ENCODE data around the gene GLIS2.

The GLIS2 gene
- 0 to 0.42 reads per million in 2 donors for total RNA-seq

GRCh38 chr16:4315186-4316107, at the start of gene GLIS2:
Gene GLIS2, plus strand, starts transcription at chr16:4316067. Its CDS starts 16,214 bp downstream, at chr16:4332281.
- peak; percentile 32 for DNase-seq

GRCh38 chr16:4266372-4266771, 49.5 kb upstream of the GLIS2 start:
- no peak for DNase-seq

- DNase-seq: no peak
Observed at GRCh38 chr16:4270091-4270490, 45.8 kb upstream of the GLIS2 start.

- no peak for DNase-seq
Observed at GRCh38 chr16:4270595-4270994, 45.3 kb upstream of the GLIS2 start.

DNA sequence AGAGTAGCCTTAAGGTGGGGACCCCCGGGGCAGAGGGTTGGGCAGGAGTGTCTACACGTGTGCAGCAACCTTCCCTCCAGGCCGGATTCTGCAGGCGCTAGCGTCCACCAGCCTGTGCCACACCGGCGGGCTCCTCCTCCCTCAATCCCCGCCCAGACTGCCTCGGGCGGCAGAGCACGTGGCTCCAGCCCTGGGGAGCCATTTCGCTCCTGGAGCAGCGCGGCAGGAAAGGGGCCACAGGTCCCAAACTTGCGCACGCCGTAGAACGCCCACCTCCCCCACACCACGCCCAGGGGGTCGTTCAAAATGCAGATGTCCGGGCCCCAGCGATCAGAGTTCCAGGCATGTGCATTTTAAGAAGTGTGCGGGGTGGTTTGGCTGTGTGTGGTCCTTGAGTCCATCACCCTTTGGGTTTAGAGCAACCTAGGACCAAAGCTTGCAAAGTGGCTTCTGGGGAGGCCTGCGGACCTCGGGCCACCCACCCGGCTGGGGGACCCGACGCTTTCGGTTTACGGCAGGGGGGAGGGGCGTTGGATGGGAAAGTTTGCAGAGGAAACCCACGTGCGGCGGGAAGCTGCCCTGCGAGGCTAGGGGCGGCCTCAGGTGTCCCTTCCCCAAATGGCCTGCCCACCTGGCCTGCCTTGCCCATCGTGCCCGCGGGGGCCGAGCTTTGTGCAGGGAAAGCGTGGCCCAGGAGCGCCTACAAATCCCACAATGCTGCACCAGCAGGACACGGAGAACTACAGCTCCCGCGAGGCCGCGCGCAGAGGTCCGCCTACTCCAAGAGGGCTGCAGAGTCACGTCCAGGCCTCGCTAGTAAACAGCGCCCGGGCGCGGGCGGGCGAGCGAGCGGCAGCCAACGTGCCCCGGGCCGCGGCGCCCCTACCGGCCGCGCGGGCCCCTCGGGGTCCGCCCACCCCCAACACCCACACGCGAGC, 44.4 kb upstream of the GLIS2 start:
- DNase-seq: peak; percentile 80

DNA sequence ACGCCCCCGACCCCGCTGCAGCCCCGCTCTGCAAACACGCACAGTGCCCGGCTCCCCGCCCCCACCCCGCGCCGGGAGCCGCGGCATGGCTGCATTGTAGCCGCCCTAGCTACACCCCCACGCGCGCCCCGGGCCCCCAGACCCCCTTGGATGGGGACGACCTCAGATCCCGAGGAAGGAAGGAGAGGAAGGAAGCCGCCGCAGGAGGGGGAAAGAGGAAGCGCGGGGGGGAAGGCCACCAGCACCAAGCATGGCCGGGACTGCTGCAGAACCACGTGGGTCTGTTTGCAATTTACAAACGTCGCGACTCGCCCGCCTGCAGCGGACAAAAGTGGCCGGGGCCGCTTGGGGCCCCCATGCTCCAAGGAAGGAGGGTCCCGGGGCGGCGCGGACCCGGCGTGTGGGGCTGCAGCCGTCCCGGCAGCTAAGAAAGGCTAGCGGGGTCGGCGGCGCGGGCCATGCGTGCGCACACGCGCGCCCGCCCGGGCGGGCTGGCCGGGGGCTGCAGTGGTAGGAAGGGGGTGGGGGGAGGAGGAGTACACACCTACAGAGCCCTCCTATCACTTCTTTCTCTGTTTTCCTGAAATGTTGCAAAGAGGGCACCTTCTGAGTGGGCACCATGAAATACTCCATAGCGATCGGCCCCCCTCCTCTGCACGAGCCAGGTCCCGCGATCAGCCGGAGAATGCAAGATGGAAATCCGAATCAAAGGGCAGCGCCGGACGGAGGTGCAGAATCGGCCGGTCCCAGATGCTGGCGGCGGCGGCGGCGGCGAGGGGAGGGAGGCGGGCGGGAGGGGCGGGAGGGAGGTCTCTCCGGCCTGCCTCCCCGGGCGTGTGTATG, 43.5 kb upstream of the GLIS2 start:
- no peak for DNase-seq

DNA sequence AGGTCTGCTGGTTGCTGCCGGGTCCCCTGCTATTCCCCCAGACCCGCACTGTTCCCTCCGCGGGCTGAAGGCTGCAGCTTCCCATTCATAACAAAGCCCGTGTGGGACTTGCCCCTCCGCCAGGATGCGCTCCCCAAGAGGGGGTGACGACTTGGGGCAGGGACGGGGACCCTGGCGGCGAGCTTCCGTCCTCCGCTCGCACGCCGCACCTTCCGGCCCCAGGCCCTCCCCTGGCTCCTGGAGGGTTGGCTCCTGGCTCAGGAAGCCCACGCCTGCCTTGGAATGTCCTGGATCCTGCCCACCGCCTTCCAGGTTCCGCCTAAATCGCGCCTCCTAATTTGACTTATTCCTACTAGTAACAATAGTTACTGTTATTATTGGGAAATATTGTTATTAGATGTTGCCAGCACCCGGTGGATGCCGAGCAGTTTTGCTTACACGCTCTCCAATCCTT, 42.0 kb upstream of the GLIS2 start:
- DNase-seq: peak; percentile 23

DNA sequence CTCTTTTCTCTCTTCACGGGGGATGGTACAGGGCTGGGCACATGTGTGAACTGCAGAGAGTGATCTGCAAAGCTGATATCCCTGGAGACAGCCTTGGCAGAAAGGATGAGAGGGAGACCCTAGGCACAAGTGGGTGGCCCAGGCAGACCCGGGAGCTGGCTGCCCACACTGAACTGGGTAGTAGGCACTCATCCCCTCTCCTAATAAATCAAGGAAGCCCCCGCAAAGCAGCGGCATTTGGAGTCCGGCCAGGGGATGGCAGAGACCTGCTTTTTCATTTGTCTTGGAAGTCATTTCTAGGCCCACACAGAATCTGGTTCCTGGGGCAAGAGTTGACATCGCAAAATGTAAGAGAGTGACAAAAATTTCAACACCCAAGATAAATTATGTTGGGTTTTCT, 40.0 kb upstream of the GLIS2 start:
- no peak for DNase-seq

- no peak for DNase-seq
Observed at GRCh38 chr16:4277987-4278513, 37.8 kb upstream of the GLIS2 start.

GRCh38 chr16:4280625-4281024, 35.2 kb upstream of the GLIS2 start:
- DNase-seq: no peak

DNA sequence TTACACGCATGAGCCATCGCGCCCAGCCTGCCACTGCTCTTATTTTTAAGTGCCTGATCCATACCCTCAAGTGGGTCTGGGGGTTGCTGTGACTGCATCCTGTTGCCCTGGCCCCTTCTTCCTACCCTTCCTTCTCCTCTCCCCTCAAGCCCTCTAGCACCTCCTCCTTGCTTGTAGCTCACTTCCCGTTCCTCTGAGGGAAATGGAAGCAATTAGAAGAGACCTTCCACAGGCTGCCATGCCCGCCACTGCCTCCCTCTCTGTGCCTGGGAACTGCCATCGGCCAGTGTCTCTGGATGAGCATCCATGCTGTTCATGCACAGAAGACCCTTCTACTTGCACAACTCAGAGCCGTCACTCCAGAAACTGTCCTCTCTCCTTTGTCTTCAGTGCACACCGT, 32.4 kb upstream of the GLIS2 start:
- DNase-seq: no peak

GRCh38 chr16:4283939-4284338, 31.9 kb upstream of the GLIS2 start:
- no peak for DNase-seq

GRCh38 chr16:4285167-4285566, 30.7 kb upstream of the GLIS2 start:
- DNase-seq: no peak

- DNase-seq: peak; percentile 84
Observed at GRCh38 chr16:4288148-4288921, 27.5 kb upstream of the GLIS2 start.

- no peak for DNase-seq
Observed at GRCh38 chr16:4290236-4290830, 25.5 kb upstream of the GLIS2 start.

- no peak for DNase-seq
Observed at GRCh38 chr16:4291699-4292098, 24.2 kb upstream of the GLIS2 start.

GRCh38 chr16:4293181-4293716, 22.6 kb upstream of the GLIS2 start:
- no peak for DNase-seq

DNA sequence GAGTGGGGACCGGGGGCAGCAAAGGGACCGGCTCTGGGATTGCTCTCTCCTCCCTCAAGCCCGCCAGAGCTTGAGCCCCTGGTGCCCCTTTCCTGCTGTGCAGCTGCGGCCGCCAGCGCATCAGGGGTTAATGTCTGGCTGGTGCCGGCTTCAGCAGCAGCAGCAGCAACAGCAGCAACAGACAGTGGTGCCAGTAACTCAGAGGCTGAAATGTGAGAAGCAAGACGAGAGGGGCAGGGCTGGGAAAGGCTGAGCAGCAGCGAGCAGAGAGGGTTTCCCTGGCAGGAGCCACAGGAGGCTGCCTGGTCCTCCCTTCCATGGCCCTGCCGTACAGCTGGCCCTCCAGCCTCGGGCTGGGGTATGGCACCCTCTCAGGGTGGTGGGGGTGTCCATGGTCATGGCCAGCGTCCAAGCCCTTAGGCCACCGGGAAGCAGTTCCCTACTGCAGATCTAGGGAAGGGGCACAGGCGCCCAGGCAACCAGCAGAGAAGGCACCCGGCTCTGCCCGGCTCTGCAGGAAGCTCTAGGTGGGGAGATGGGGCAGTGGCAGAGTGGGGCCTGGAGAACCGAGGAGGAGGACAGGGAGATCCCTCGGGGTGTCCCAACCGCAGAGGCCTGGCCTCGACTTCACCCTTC, 21.9 kb upstream of the GLIS2 start:
- DNase-seq: no peak

- DNase-seq: no peak
Observed at GRCh38 chr16:4295581-4295980, 20.3 kb upstream of the GLIS2 start.

DNA sequence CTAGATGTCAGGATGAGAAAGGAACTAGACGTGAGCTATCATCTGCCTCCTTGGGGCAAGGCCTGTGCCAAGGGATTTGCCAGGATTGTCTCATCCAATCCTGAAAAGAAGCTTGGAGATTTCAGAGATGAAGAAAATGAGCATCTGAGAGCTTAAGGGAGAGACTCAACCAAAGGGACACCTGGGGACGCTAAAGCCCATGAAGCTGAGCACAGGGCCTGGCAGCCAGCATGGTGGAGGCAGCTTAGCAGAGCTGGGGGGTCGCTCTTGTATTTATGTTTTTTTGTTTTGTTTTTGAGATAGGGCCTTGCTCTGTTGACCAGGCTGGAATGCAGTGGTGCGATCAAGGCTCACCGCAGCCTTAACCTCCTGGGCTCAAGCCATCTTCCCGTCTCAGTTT, 18.4 kb upstream of the GLIS2 start:
- no peak for DNase-seq
